Measurements from ENCODE around the gene GATA5. TPM values are rescaled to one million over a fixed set of nuclear protein-coding genes. Genes with fewer than 3 reads are reported as not detected.

The GATA5 gene
- total and polyA plus RNA-seq, 5 donors = 1.5 to 3.1 (median 2.4) TPM

DNA sequence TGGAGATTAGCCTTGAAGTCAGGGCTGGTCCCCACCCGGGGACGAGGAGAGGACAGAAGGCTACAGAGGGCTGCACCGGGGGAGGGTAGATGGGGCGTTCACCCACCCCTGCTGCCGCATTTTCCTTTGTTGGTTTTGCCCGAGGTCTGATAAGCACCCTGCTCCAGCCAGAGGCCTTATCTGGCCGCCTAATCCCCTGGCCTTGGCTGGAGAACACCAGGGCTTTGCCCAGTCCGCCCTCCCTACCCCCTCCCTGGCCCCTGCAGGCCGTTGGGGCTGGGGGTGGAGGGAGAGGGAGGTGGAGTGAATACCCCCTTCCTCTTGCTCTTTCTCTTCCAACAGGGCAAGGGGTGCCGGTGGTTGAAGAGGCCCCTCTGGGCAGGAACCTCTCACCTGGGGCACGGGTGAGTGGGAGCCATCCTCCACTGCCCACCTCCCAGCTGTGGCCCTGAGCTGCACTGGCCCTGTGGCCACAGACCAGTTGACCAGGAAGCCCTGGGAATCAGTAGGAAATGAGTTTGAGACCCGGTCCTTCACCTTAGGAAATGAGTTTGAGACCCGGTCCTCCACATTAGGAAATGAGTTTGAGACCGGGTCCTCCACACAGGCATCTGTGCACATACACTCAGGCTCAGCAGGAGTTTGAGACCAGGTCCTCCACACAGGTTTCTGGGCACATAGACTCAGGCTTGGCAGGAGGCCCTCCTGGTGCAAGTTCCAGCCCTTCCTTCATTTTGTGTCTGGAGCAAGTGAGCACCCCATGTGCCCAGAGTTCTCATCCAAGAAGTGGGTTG, 12.0 kb upstream of the GATA5 start:
- Histone ChIP-seq H3K27me3 (ENCODE audit: control insufficient read depth, insufficient read depth) (no peaks in the 10 kb centered on the region), H3K9me3 (ENCODE audit: control insufficient read depth, low read length) (no peaks in the 10 kb centered on the region), H3K4me1 (ENCODE audit: control insufficient read depth, insufficient read depth, low read length) (no peaks in the 10 kb centered on the region), H3K4me3 (ENCODE audit: low read length) (no peak overlapping the region), H3K27ac (ENCODE audit: low read length) (no peak overlapping the region)
- intact Hi-C loops (cut with DNase I) = loop anchor here in 1 of 4 donors (5.0 kb wide), 1 partner anchor 75 kb away; no protein-coding TSS in a partner anchor
- DNase-seq (no peak), ATAC-seq (peak; percentile 27)
- 28% methylated on average over 14 of the region's 14 CpGs for WGBS

DNA sequence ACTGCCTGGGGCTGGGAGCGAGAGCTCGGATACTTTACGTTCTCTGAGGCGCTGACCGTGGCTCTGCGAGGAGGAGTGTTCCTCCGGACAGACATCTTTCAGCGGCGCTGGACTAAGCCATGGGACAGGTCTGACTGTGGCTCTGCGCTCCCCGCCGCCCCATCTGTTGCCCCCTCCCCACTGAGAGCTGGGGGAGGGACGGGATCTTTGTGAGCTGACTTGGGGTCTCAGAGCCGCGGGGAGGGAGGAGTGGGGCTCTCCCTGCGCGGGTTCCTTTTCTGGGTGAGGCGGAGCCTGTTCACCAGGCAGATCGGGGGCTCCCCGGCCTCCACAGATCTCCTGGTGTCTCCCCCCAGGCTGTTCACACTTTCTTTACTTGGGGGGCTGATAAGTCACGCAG, 11.3 kb upstream of the GATA5 start:
- peak in 1 of 3 donors; percentile 49 for DNase-seq
- no peak overlapping the region for H3K27ac ChIP-seq (ENCODE audit: low read length)
- intact Hi-C loops (cut with DNase I) = loop anchor here in 1 of 4 donors (5.0 kb wide), 1 partner anchor 75 kb away; no protein-coding TSS in a partner anchor
- ATAC-seq = no peak
- H3K27me3 ChIP-seq (ENCODE audit: control insufficient read depth, insufficient read depth) = no peaks in the 10 kb centered on the region
- H3K4me1 ChIP-seq (ENCODE audit: control insufficient read depth, insufficient read depth, low read length) = peaks cover under 1% of the 10 kb centered on the region
- H3K9me3 ChIP-seq (ENCODE audit: control insufficient read depth, low read length) = no peaks in the 10 kb centered on the region
- WGBS = 52% methylated on average over 21 of the region's 21 CpGs
- H3K4me3 ChIP-seq (ENCODE audit: low read length) = no peak overlapping the region

GRCh38 chr20:62486484-62486883, 10.7 kb upstream of the GATA5 start:
- 66% methylated on average over 13 of the region's 13 CpGs for WGBS
- intact Hi-C loops (cut with DNase I) = loop anchor here in 1 of 4 donors (5.0 kb wide), 1 partner anchor 74 kb away; no protein-coding TSS in a partner anchor
- H3K9me3 ChIP-seq (ENCODE audit: control insufficient read depth, low read length) = no peaks in the 10 kb centered on the region
- H3K4me1 ChIP-seq (ENCODE audit: control insufficient read depth, insufficient read depth, low read length) = peaks cover 4% of the 10 kb centered on the region
- no peak overlapping the region for H3K4me3 ChIP-seq (ENCODE audit: low read length)
- H3K27me3 ChIP-seq (ENCODE audit: control insufficient read depth, insufficient read depth) = no peaks in the 10 kb centered on the region
- H3K27ac ChIP-seq (ENCODE audit: low read length) = no peak overlapping the region
- ATAC-seq = no peak
- no peak for DNase-seq

GRCh38 chr20:62485701-62486089, 9.9 kb upstream of the GATA5 start:
- ATAC-seq (no peak), DNase-seq (no peak)
- Histone ChIP-seq H3K4me3 (ENCODE audit: low read length) (no peak overlapping the region), H3K9me3 (ENCODE audit: control insufficient read depth, low read length) (no peaks in the 10 kb centered on the region), H3K27ac (ENCODE audit: low read length) (no peak overlapping the region), H3K4me1 (ENCODE audit: control insufficient read depth, insufficient read depth, low read length) (peaks cover 5% of the 10 kb centered on the region), H3K27me3 (ENCODE audit: control insufficient read depth, insufficient read depth) (no peaks in the 10 kb centered on the region)
- 46% methylated on average over 17 of the region's 17 CpGs for WGBS
- intact Hi-C loops (cut with DNase I) = loop anchor here in 1 of 4 donors (5.0 kb wide), 1 partner anchor 73 kb away; no protein-coding TSS in a partner anchor

DNA sequence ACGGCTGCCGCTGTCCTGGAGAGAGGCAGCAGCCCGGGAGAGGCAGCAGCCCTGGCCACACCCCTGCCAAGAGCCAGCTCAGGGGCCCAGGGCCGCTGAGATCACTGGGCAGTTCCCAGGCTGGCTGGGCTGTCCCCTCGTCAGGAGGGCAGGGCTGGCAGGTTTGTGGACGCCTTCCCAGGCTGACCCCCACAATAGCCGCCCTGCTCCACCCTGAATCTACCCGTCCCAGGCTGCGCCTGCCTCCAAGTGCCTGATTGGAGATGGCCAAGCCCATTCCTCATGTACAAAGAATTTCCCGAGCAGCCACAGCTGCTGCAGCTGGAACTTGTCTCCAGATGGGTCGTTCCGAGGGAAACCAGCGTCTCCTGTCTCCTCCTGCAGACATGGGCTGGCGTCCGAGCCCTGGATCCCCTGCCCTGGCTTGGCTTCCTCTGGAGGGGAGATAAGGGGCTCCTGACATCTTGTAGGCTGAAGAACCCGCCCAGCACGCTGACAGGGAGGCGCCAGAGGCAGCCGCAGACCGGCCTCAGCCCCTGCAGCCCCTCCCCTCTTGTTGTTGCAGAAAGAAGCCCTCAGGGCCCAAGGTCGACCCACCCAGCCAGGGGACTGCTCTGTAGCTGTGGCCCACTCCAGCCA, 9.4 kb upstream of the GATA5 start:
- Histone ChIP-seq H3K9me3 (ENCODE audit: control insufficient read depth, low read length) (no peaks in the 10 kb centered on the region), H3K4me3 (ENCODE audit: low read length) (no peak overlapping the region), H3K4me1 (ENCODE audit: control insufficient read depth, insufficient read depth, low read length) (peaks cover 5% of the 10 kb centered on the region), H3K27ac (ENCODE audit: low read length) (no peak overlapping the region), H3K27me3 (ENCODE audit: control insufficient read depth, insufficient read depth) (no peaks in the 10 kb centered on the region)
- 5% methylated on average over 21 of the region's 21 CpGs for WGBS
- intact Hi-C loops (cut with DNase I) = loop anchor here in 1 of 4 donors (5.0 kb wide), 1 partner anchor 73 kb away; no protein-coding TSS in a partner anchor
- ATAC-seq (peak; percentile 64 to 74), DNase-seq (peak; percentile 69 to 92 (median 89))

GRCh38 chr20:62484478-62484877, 8.7 kb upstream of the GATA5 start:
- H3K4me1 ChIP-seq (ENCODE audit: control insufficient read depth, insufficient read depth, low read length) = peaks cover 5% of the 10 kb centered on the region
- intact Hi-C loops (cut with DNase I) = no loop called here

DNA sequence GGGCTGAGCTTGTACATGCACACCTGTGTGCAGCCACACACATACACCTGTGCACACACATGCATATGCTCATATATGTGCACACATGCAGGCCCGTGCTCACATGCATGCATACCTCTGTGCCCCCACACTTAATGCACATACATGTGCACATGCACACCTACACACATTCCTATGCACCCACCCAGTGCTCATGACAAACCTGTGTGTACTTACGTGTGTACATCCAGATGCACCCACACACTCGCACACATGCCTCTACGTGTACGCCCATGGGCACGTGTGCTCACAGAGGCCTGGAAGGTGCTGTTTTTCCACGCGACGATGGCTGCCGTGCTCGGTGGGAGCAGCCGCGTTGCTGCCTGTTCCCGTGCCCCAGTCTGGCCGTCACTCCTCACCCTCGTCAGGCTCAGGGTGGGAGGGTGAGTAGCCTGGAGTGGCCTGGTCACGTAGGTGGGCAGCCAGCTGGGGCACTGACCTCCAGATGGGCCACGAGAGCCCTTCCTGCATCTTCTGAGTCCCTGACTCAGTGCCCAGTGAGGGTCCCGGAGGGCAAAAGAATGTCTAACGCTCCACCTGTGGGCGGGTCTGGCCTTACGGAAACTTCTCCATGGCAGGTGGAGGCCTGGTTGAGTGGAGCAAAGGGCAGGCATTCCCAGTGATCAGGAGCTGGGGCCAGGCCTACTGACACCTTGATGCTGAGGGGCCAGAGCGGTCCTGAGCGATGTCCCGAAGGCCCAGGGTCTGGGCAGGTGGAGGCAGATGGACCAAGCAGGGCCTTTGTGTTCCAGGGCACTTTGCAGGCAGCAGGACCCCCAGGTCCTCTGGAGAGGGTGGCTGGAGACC, 8.0 kb upstream of the GATA5 start:
- H3K4me1 ChIP-seq (ENCODE audit: control insufficient read depth, insufficient read depth, low read length) = peaks cover 5% of the 10 kb centered on the region
- no peak overlapping the region for H3K27ac ChIP-seq (ENCODE audit: low read length)
- WGBS = 86% methylated on average over 25 of the region's 25 CpGs
- intact Hi-C loops (cut with DNase I) = no loop called here
- no peak for ATAC-seq
- no peaks in the 10 kb centered on the region for H3K27me3 ChIP-seq (ENCODE audit: control insufficient read depth, insufficient read depth)
- no peaks in the 10 kb centered on the region for H3K9me3 ChIP-seq (ENCODE audit: control insufficient read depth, low read length)
- no peak overlapping the region for H3K4me3 ChIP-seq (ENCODE audit: low read length)
- no peak for DNase-seq

More at GRCh38 chr20:62484478-62484877, 8.7 kb upstream of the GATA5 start:
- Histone ChIP-seq H3K4me3 (ENCODE audit: low read length) (no peak overlapping the region), H3K27ac (ENCODE audit: low read length) (no peak overlapping the region), H3K27me3 (ENCODE audit: control insufficient read depth, insufficient read depth) (no peaks in the 10 kb centered on the region), H3K9me3 (ENCODE audit: control insufficient read depth, low read length) (no peaks in the 10 kb centered on the region)
- DNase-seq = no peak
- no peak for ATAC-seq
- 71% methylated on average over 9 of the region's 9 CpGs for WGBS

DNA sequence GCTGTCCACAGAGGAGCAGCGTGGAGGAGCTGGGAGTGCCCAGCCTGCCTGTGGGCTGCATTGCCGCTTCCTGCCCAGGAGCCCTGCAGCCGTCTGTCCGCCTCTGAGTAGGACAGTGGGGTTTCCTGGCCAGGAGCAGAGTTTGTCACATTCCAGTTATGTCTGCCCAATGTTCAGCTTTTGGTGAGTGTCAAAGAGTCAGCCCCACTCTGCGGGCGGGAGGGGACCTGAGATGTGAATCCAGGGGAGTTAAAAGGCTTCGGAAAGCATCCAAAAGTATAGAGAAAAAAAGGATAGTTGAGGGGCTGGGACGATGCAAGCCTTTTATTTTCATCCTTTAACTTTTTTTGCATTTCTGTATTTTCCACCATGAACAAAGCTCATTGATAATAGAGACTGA, 7.2 kb upstream of the GATA5 start:
- H3K4me1 ChIP-seq (ENCODE audit: control insufficient read depth, insufficient read depth, low read length) = peaks cover 5% of the 10 kb centered on the region
- WGBS = 32% methylated on average over 8 of the region's 8 CpGs
- H3K27ac ChIP-seq (ENCODE audit: low read length) = no peak overlapping the region
- DNase-seq (no peak), ATAC-seq (no peak)
- H3K27me3 ChIP-seq (ENCODE audit: control insufficient read depth, insufficient read depth) = no peaks in the 10 kb centered on the region
- no peak overlapping the region for H3K4me3 ChIP-seq (ENCODE audit: low read length)
- no peaks in the 10 kb centered on the region for H3K9me3 ChIP-seq (ENCODE audit: control insufficient read depth, low read length)
- intact Hi-C loops (cut with DNase I) = no loop called here

DNA sequence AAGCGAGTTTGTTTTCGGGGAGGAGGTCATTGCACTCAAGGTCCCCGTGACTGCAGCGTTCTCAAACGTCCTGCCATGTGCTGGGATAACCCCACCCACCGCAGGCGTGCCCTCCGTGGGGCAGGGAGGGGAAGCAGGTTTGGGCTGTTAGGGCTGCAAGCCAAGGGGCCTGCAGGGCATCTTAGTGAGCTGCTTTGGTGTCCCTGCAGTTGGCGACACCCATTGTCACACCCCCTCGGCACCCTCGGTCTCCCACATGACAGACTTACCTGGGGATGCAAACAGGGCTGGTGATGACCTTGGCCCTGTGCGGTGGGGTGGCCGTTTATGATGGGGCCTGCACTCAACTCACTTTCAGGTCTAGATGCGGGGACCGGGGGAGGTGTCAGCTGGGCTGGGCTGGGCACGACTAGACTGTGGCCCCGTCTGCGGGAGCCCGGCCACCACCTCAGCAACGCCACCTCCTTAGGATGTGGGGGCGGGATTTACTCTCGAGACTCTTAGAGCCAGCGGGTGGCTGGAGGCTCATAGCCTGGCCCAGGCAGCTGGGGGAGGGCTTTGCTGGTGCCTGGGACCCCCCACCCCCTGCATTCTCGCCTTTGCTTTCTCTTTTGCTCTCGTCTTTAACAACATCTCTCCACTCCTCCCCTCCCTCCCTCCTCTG, 6.5 kb upstream of the GATA5 start:
- Histone ChIP-seq H3K4me1 (ENCODE audit: control insufficient read depth, insufficient read depth, low read length) (peaks cover 5% of the 10 kb centered on the region), H3K9me3 (ENCODE audit: control insufficient read depth, low read length) (no peaks in the 10 kb centered on the region), H3K27me3 (ENCODE audit: control insufficient read depth, insufficient read depth) (no peaks in the 10 kb centered on the region), H3K4me3 (ENCODE audit: low read length) (no peak overlapping the region), H3K27ac (ENCODE audit: low read length) (no peak overlapping the region)
- WGBS = 26% methylated on average over 25 of the region's 25 CpGs
- intact Hi-C loops (cut with DNase I) = no loop called here
- peak in 1 of 3 donors; percentile 76 for DNase-seq
- no peak for ATAC-seq

GRCh38 chr20:62481425-62482145, 5.8 kb upstream of the GATA5 start:
- no peaks in the 10 kb centered on the region for H3K27me3 ChIP-seq (ENCODE audit: control insufficient read depth, insufficient read depth)
- ATAC-seq (no peak), DNase-seq (no peak)
- H3K27ac ChIP-seq (ENCODE audit: low read length) = no peak overlapping the region
- intact Hi-C loops (cut with DNase I) = no loop called here
- H3K9me3 ChIP-seq (ENCODE audit: control insufficient read depth, low read length) = no peaks in the 10 kb centered on the region
- H3K4me1 ChIP-seq (ENCODE audit: control insufficient read depth, insufficient read depth, low read length) = peaks cover 5% of the 10 kb centered on the region
- 30% methylated on average over 29 of the region's 29 CpGs for WGBS
- H3K4me3 ChIP-seq (ENCODE audit: low read length) = no peak overlapping the region
